IMR-90 (cell line): ENCODE results near the gene GOLT1A. TPM values are rescaled to one million over a fixed set of nuclear protein-coding genes. Genes with fewer than 3 reads are reported as not detected.
A peak's percentile ranks its signal among the peaks of the same experiment; 100 is the strongest.

ENCODE experiments used
- ATAC-seq: fragments of 200-7000 bp; cut with Tn5 transposase; 2 replicates; pipeline ENCODE4 v1.9.1; 2020; ENCODE audit warnings: low read depth, mild to moderate bottlenecking, moderate library complexity
- BruUV-seq: library from RNA; stranded (reverse); fragments of 400-500 nt; replicated peaks from 2 replicates; lab custom pipeline; 2021; lab: Mats Ljungman, UMichigan
- CTCF ChIA-PET: fragments of 300-600 bp; formaldehyde crosslinking; extraction: SDS; loops from one replicate; lab custom pipeline; 2021; ENCODE audit warnings: antibody characterized with exemption; lab: Yijun Ruan, JAX
- POLR2A ChIA-PET: fragments of 300-600 bp; sonication (Branson Sonifier 250); formaldehyde crosslinking; loops from one replicate; lab custom pipeline; 2022; ENCODE audit warnings: antibody characterized with exemption; ENCODE audit not compliant: unreplicated experiment; lab: Charles Lee
- DNase-seq: peaks from one replicate; pipeline ENCODE4 v3.0.0; 2013
- H2AFZ ChIP-seq: replicated peaks from 2 replicates; pipeline ENCODE3; 2013; ENCODE audit warnings: low read length, mild to moderate bottlenecking; ENCODE audit not compliant: poor library complexity
- H2AK5ac ChIP-seq: 2 replicates; pipeline ENCODE4 v1.6.1; 2013; ENCODE audit warnings: low read depth, low read length, inconsistent platforms
- H2AK9ac ChIP-seq: replicated peaks from 2 replicates; pipeline ENCODE3; 2013; ENCODE audit warnings: mild to moderate bottlenecking, low read depth, low read length, moderate library complexity; ENCODE audit not compliant: poor library complexity
- H2BK120ac ChIP-seq: 2 replicates; pipeline ENCODE4 v1.6.1; 2013; ENCODE audit warnings: low read depth, low read length, inconsistent platforms
- H2BK15ac ChIP-seq: 3 replicates; pipeline ENCODE4 v1.6.1; 2013; ENCODE audit warnings: low read depth, low read length, inconsistent platforms
- H2BK20ac ChIP-seq: 2 replicates; pipeline ENCODE4 v1.6.1; 2013; ENCODE audit warnings: low read depth, mild to moderate bottlenecking, inconsistent platforms, low read length, moderate library complexity
- H2BK5ac ChIP-seq: 2 replicates; pipeline ENCODE4 v1.6.1; 2013; ENCODE audit warnings: mild to moderate bottlenecking, low read depth, low read length, inconsistent platforms; ENCODE audit not compliant: poor library complexity, severe bottlenecking
- H3K14ac ChIP-seq: replicated peaks from 2 replicates; pipeline ENCODE4 v1.6.1; 2013; ENCODE audit warnings: low read depth, low read length, inconsistent platforms
- H3K18ac ChIP-seq: 2 replicates; pipeline ENCODE4 v1.6.1; 2013; ENCODE audit warnings: low read depth, low read length, control low read depth
- H3K23ac ChIP-seq: 2 replicates; pipeline ENCODE4 v1.6.1; 2013; ENCODE audit warnings: low read depth, low read length, inconsistent platforms
- H3K27ac ChIP-seq: 2 replicates; pipeline ENCODE4 v1.5.1; 2013; ENCODE audit warnings: mild to moderate bottlenecking, control low read depth, low read length; ENCODE audit not compliant: insufficient read depth
- H3K27me3 ChIP-seq: 2 replicates; pipeline ENCODE4 v1.6.1; 2013; ENCODE audit warnings: low read length; ENCODE audit not compliant: control insufficient read depth, insufficient read depth
- H3K36me3 ChIP-seq: 2 replicates; pipeline ENCODE4 v1.6.1; 2013; ENCODE audit warnings: low read length, mixed read lengths; ENCODE audit not compliant: control insufficient read depth, insufficient read depth
- H3K4ac ChIP-seq: 2 replicates; pipeline ENCODE4 v1.6.1; 2013; ENCODE audit warnings: low read depth, low read length, inconsistent platforms
- H3K4me1 ChIP-seq: 2 replicates; pipeline ENCODE4 v1.6.1; 2013; ENCODE audit warnings: low read length, mixed read lengths; ENCODE audit not compliant: control insufficient read depth, insufficient read depth
- H3K4me2 ChIP-seq: 2 replicates; pipeline ENCODE4 v1.6.1; 2013; ENCODE audit warnings: low read depth, mild to moderate bottlenecking, control low read depth, low read length, moderate library complexity
- H3K4me3 ChIP-seq: 2 replicates; pipeline ENCODE4 v1.5.1; 2013; ENCODE audit warnings: low read depth, mild to moderate bottlenecking, control low read depth, low read length, moderate library complexity; ENCODE audit not compliant: insufficient read depth
- H3K56ac ChIP-seq: 2 replicates; pipeline ENCODE4 v1.6.1; 2013; ENCODE audit warnings: low read length, inconsistent platforms; ENCODE audit not compliant: insufficient read depth; ENCODE audit errors: extremely low read depth
- H3K79me1 ChIP-seq, 2 experiments: 2 replicates each; pipeline ENCODE4 v1.6.1; 2013; ENCODE audit warnings: low read length in 2 of 2, inconsistent platforms in 1 of 2, low read depth in 1 of 2
- H3K9ac ChIP-seq: 2 replicates; pipeline ENCODE4 v1.6.1; 2013; ENCODE audit warnings: low read depth, low read length, control low read depth
- H3K9me1 ChIP-seq: 2 replicates; pipeline ENCODE4 v1.6.1; 2013; ENCODE audit warnings: low read length, inconsistent platforms; ENCODE audit not compliant: insufficient read depth
- H3K9me3 ChIP-seq: 2 replicates; pipeline ENCODE4 v1.6.1; 2013; ENCODE audit warnings: low read length; ENCODE audit not compliant: control insufficient read depth, insufficient read depth
- H4K20me1 ChIP-seq: 2 replicates; pipeline ENCODE4 v1.6.1; 2013; ENCODE audit warnings: low read length, inconsistent platforms; ENCODE audit not compliant: insufficient read depth
- H4K5ac ChIP-seq: 2 replicates; pipeline ENCODE4 v1.6.1; 2013; ENCODE audit warnings: mild to moderate bottlenecking, low read depth, low read length, control low read depth
- H4K8ac ChIP-seq, 2 experiments: 2 replicates each; pipeline ENCODE4 v1.6.1; 2013; ENCODE audit warnings: low read depth in 2 of 2, low read length in 2 of 2, control low read depth in 1 of 2, inconsistent platforms in 1 of 2
- H4K91ac ChIP-seq: 2 replicates; pipeline ENCODE4 v1.6.1; 2013; ENCODE audit warnings: low read depth, low read length, inconsistent platforms; ENCODE audit not compliant: insufficient read depth
- BHLHE40 ChIP-seq: fragments of 150-350 bp; IDR thresholded peaks from 2 replicates; pipeline ENCODE4 v1.6.1; 2016; ENCODE audit warnings: mild to moderate bottlenecking, low read depth, low read length
- CHD1 ChIP-seq: IDR thresholded peaks from 2 replicates; pipeline ENCODE4 v1.6.1; 2012; ENCODE audit warnings: low read depth, low read length, improper control_type of control experiment
- NFE2L2 ChIP-seq: fragments of 150-350 bp; IDR thresholded peaks from 2 replicates; pipeline ENCODE4 v1.6.1; 2016; ENCODE audit warnings: low read depth, mild to moderate bottlenecking, low read length
- POLR2A ChIP-seq: IDR thresholded peaks from 2 replicates; pipeline ENCODE4 v1.6.1; 2012; ENCODE audit warnings: mild to moderate bottlenecking, low read depth, low read length
- SMC3 ChIP-seq: fragments of 150-350 bp; IDR thresholded peaks from 2 replicates; pipeline ENCODE4 v1.6.1; 2016; ENCODE audit warnings: low read depth, mild to moderate bottlenecking, antibody characterized with exemption, low read length, moderate library complexity
- WGBS, 2 experiments: methylation state at CpG; one replicate each; pipeline versions ENCODE4 v1.1.5 to v1.1.7; 2013; ENCODE audit warnings: missing lambda C conversion rate in 2 of 2; ENCODE audit not compliant: insufficient read length in 1 of 2; ENCODE audit errors: extremely low coverage in 2 of 2; 5-methylcytosine and 5-hydroxymethylcytosine counted together
- dilution Hi-C: fragments of 300-500 bp; cut with HindIII; formaldehyde crosslinking; loops from one replicate; pipeline ENCODE4 v1.14.3; 2018; ENCODE audit warnings: low sequenced_read_pairs; ENCODE audit not compliant: unreplicated experiment
- in situ Hi-C: fragments of 300-500 bp; cut with MboI; formaldehyde crosslinking; loops from 3 replicates; pipeline ENCODE4 v1.14.3; 2019; ENCODE audit warnings: low sequenced_read_pairs, inconsistent platforms, mixed read lengths
- intact Hi-C: fragments of 100-400 bp; cut with micrococcal nuclease; formaldehyde crosslinking; loops from 2 replicates; pipeline ENCODE4 v1.10.0; 2022
- polyA plus RNA-seq, 3 experiments: library from polyadenylated mRNA; depleted of rRNA; stranded (reverse); fragments of >200 nt; gene quantifications; 2 replicates each; pipeline ENCODE4 v1.2.3, GENCODE V29; 2012; ENCODE audit warnings: low replicate concordance in 1 of 3
- total RNA-seq: library from RNA; depleted of rRNA; stranded (reverse); fragments of >200 nt; gene quantifications from 2 replicates; pipeline ENCODE4 v1.2.3, GENCODE V29; 2012
- TF ChIP-seq, protein P1 (sequence below): fragments of 150-350 bp; IDR thresholded peaks from 2 replicates; pipeline ENCODE4 v1.6.1; 2016; ENCODE audit warnings: low read depth, mild to moderate bottlenecking, low read length, moderate library complexity, borderline replicate concordance

The GOLT1A gene
- total and polyA plus RNA-seq, 2 of the 4 experiments (the other 2 are of a cell fraction), result 0.32 TPM; not detected in 1

DNA sequence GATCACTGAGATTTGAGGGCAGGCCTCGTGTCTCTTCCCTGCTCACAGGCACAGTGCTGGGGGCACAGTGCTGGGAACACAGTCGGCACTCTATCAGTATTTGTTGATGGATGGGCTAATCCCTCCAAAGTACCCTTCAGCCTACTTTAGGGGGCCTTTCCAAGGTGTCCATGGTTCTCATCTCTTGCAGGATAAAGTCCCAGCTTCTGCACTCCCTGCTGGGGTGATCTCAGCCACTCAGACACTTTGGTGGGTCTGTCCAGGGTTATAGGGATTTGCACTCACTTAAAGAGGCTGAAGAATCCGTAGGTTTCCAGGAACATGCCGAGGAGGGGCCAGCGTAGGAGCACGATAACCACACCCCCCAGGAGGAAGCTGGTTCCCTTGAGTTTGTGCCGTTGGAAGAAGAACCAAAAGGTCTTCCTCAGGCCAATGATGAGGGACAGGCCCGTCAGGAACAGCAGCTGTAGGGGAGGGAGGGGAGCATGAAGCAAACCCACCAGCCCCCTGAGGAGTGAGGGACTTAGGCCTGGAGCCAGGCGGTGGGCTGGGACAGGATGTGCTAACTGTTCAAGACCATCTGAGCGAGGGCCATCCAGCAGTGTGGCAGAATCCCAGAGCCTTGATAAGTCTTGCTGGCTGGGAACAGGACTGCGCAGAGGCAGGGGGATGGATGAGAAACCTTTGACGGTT, 12.3 kb downstream of the GOLT1A start (continued):
- TF ChIP-seq POLR2A, result no peak

GRCh38 chr1:204199579-204199978, 14.2 kb downstream of the GOLT1A start:
- Histone ChIP-seq H3K9me3 (no peaks in the 10 kb centered on the region), H3K14ac (peak overlapping the region; percentile 99), H3K79me1 (peaks cover 6 to 31% of the 10 kb centered on the region in 2 experiments; a peak in 3 of 4 replicates), H3K4ac (peak overlapping the region; percentile 98), H2BK20ac (peak overlapping the region; percentile 99), H4K8ac (peak overlapping the region; percentile 85 to 92), H2BK15ac (peak overlapping the region; percentile 97), H4K20me1 (no peaks in the 10 kb centered on the region), H4K5ac (peak overlapping the region; percentile 80; the same call in 1 of the 2 replicates), H3K27ac (no peak overlapping the region; the same call in 1 of the 2 replicates), H2AFZ (peak overlapping the region; percentile 6), H3K4me3 (no peak overlapping the region), H3K9ac (no peak overlapping the region), H3K23ac (peak overlapping the region; percentile 81; the same call in 1 of the 2 replicates), H2BK5ac (peak overlapping the region; percentile 92), H2AK9ac (no peak overlapping the region), H2AK5ac (peak overlapping the region; percentile 99), H2BK120ac (peak overlapping the region; percentile 99), H3K27me3 (no peaks in the 10 kb centered on the region), H3K56ac (no peak overlapping the region), H3K18ac (peak overlapping the region; percentile 56; the same call in 1 of the 2 replicates), H3K4me2 (no peak overlapping the region), H3K36me3 (no peaks in the 10 kb centered on the region), H3K4me1 (peaks cover 34% of the 10 kb centered on the region), H4K91ac (peak overlapping the region; percentile 96), H3K9me1 (peaks cover 48% of the 10 kb centered on the region)
- 90% methylated on average over 4 of the region's 9 CpGs; no CpG with 5 or more reads in 1 of the 2 experiments for WGBS, 2 experiments
- no peak for DNase-seq
- no peak for TF ChIP-seq CHD1
- no peak for TF ChIP-seq SMC3
- TF ChIP-seq NFE2L2, result no peak
- TF ChIP-seq, protein P1, sequence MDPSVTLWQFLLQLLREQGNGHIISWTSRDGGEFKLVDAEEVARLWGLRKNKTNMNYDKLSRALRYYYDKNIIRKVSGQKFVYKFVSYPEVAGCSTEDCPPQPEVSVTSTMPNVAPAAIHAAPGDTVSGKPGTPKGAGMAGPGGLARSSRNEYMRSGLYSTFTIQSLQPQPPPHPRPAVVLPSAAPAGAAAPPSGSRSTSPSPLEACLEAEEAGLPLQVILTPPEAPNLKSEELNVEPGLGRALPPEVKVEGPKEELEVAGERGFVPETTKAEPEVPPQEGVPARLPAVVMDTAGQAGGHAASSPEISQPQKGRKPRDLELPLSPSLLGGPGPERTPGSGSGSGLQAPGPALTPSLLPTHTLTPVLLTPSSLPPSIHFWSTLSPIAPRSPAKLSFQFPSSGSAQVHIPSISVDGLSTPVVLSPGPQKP, result no peak
- no peak for TF ChIP-seq BHLHE40
- no TSS peak for BruUV-seq
- ChIA-PET POLR2A (no interaction called here), CTCF (interaction anchor here (0.6 to 2.6 kb wide), 2 partner anchors 7 to 328 kb away, joined by 3 to 16 read pairs; no protein-coding TSS in a partner anchor)
- intact Hi-C loops (no loop called here), dilution Hi-C loops (no loop called here), in situ Hi-C loops (no loop called here)
- no peak for ATAC-seq
